GM21360 (cell line): Measurements from ENCODE around the gene SRR.
"Not testable (repeated sequence)": the region's sequence is repeated elsewhere in the genome, so short reads cannot be mapped to it uniquely, and the experiment has no call there.

Source experiments
- ATAC-seq: cut with Tn5 transposase; IDR thresholded peaks from one replicate; pipeline ENCODE4 v1.9.1; 2021; ENCODE audit warnings: mild to moderate bottlenecking, moderate library complexity; ENCODE audit not compliant: unreplicated experiment

The SRR gene, protein sequence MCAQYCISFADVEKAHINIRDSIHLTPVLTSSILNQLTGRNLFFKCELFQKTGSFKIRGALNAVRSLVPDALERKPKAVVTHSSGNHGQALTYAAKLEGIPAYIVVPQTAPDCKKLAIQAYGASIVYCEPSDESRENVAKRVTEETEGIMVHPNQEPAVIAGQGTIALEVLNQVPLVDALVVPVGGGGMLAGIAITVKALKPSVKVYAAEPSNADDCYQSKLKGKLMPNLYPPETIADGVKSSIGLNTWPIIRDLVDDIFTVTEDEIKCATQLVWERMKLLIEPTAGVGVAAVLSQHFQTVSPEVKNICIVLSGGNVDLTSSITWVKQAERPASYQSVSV

DNA sequence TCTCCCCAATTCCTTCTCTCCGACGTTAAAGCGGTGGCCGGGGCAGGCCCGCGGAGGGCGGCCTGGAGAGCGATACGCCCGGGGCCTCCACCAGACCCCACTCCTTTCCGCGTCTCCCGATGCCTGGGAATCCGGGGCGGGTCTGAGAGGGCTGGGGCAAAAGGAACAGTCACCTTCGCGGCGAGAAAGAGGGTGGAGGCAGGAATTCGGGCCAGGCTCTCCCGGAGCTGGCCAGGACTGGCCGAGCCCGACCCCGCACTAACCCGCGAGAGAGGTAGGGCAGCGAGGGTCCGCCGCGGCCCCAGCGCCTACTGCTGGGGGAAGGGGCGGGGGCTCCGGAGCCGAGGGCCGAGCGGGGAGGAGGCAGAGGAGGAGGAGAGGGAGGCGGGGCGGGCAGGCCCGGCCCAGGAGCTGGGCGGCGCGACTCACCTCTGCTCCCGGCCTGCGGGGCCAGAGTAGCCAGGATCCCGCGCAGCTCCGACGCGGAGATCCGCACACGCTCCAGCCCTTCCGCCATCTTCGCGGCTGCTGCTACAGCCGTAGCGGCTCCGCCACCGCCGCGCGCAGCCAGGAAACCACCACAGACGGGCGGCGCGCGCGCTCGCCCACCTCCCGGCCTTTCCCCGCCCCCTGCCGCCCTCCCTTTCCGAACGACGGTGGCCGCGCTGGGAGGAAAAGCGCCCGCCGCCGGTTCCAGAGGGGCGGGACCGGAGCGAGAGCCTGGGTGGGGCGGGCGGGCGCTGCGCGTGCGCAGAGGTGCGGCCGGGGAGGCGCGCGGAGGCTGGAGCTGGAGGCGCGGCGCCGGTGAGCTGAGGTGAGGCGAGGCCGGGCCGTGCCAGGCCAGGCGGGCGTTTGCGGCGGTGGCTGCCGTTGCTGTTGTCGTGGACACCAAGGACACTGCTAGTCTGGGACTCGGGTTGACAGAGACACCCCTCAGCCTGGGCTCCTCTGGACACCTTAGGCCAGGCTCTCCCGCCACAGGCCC is at the start of gene SRR, which contains the start of gene SMG6:
Gene SRR, plus strand, starts transcription at position 747 of the 985 bp plus-strand sequence. CDS start 11,611 bp downstream, outside the sequence.
Gene SMG6, minus strand, starts transcription at position 582 of the 985 bp plus-strand sequence. Its CDS starts 65 bp downstream, at position 517.
- peak; percentile 74 for ATAC-seq

DNA sequence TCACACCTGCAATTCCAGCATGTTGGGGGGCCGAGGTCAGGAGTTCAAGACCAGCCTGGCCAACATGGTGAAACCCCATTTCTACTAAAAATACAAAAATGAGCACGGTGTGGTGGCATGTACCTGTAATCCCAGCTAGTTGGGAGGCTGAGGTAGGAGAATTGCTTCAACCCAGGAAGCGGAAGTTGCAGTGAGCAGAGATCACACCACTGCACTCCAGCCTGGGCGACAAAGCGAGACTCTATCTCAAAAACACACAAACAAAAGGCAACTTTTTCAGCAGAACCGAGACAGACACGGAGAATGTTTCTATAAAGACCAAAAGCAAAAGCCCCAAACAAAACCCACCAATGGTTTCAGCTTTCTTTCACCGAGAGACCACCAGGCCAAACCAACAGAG is 44.9 kb upstream of the SRR start:
- ATAC-seq: not testable (repeated sequence)

DNA sequence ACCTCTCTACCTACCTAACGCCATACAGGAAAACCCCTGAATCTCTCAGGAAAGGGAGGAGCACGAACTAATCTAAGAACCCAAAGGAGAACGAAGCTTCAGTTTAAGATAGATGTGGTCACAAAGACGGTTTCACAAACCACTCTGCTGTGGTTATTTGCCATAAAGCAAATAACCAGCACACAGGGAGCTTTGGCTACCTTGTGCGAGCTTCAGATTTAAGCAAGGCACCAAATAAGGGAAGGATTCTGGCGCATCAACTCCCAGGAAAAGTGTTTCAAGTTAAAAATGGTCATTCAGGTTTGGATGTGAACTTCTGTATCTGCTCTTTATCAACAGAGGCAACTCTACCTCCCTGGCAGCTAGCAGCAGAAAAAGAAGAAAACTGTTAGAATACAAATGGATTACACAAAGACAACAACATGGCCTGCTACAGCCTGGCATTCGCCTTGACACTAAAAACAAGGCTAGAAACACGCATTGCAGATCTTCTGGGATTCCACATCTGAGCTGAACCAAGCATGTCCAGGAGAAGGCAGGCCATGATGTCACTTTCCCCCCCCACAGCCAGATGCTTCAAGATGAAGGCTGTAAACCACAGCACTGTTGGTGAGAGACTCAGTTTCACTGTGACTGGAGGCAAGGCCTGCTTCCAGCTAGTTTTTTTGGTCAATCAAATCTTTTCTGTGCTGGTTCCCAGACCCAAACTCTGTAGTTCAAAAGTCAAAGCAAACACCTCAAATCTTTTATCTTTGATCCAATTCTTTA is 43.8 kb upstream of the SRR start:
- no peak for ATAC-seq

DNA sequence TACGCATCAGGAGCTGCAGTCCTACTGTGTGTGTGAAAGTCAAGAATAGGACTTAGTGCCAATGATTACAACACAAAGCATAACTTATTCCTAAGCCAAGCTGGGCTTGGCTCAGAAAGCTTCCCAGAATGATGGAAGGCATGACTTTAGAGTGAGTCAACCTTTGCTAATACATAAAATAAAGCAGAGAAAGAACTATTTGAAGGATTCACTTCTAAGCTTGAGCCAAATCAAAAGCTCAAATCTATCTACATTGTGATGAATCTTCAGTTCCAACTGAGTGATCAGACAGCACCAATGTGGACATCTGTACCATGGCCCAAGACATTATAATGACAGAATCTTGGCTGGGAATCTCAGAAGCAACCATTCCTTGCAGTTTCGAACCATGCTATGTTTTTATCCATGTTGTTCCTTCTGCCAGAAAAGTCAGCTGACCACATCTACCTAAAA is 41.6 kb upstream of the SRR start:
- no peak for ATAC-seq

DNA sequence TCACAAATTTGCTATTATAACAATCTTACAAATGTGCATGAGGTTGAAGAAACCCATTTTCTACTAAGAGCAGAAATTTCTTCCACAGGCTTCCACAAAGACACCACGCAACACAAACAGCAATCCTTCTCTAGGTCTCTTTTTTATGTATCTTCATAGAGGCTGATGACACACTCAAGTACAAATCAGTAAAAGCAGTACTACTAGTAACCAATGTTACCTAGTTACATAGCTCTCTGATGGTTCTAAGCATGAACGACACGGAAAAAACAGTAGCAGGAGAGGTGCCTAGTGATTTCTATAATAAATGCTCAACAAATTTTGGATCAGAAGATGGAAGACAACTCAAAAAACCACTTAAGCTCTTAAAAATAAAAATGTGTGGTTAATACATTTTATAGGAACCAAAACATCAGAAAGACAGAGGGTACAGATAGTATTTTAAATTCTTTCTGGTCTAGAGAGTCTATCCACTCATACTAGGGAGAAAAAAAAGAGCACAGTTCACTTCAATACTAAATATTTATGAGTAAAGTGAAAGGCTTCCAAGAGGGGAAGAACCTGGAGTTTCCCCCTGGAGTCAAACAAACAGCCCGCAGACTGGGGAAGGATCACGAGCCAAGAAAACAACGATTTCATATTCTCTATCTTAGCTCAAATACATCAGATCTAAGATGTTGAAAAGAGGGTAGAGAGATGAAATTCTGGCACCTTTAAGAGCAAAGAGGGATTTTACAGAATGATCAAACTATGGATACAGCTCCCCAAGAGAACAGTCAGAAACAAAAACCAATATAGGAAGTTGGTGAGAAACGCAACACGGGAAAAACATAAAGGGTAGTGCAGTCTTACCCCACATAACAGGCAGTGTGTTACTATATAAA is 40.3 kb upstream of the SRR start:
- ATAC-seq: no peak

DNA sequence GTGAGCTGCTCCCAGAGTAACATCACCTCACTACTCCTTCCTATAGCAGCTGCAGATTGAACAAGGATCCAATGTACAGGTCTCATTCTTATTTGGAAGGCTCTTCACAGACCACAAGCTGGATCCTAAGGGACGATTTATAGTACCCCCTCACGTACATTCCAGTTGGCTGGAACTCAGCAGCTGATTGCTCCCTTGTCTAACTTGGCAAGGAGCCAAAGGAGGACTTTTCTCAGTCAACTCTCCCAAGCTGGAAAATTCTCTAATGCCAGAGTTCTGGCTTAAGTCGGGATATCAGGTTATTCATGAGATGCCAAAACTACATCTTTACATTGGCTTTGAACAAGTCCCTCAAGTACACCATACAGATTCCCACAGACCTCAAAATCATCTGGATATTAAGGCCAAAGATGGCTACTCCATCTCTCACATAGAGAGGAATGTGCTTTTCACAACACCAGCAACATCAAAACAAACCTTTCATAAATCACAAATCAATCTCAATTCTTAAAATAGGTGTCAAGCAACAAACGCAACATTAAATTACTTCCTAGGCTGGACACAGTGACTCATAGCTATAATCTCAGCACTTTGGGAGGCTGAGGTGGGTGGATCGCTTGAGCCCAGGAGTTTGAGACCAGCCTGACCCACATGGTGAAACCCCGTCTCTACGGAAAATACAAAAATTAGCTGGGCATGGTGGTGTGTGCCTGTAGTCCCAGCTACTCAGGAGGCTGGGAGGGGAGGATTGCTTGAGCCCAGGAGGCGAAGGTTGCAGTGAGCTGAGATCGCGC is 39.5 kb upstream of the SRR start:
- ATAC-seq: no peak

DNA sequence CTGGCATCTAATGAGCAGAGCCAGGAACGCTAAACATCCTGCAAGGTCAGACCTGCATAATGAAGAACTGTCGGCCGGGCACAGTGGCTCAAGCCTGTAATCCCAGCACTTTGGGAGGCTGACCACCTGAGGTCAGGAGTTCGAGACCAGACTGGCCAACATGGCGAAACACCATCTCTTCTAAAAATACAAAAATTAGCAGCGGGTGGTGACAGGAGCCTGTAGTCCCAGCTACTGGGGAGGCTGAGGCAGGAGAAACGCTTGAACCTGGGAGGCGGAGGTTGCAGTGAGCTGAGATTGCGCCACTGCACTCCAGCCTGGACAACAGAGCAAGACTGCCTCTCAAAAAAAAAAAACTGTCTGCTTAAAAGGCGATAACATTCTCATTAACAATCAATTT is 38.6 kb upstream of the SRR start:
- ATAC-seq: not testable (repeated sequence)

DNA sequence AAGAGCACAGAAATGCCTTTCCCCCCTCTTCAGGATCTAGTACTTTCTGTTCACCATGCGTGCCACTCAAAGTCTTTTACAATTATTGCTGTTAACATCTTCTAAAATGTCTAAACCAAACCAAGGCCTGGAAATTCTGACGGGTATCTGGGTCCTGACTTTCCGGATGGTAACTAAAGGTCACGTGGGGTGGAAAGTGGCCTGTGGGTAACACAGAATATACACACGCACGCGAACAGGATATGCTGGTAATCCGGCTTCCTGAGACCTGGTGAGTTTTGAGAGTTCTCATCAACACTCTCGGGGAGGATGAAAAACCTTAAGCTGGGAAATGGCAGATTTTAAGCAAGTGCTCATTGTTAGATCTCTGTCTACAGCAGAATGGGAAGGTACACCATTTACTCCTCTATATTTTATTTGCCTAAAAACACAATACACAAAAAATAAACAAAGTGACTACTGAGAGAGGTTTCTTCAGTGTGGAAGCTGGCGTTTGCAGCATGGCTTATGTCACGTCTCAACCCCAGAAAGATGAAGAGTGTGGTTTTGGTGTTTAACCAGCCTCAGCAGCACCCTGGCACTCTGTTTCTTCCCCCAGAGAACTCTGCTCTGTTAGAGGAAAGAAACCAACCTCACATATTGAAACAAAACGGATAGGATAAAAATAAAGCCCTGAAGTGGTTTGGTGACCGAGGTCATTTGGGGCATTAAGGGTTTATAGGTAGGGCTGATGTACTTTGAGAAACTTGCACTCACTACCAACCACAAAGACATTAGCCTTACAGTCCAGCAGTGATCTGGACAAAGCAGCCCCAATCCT is 37.5 kb upstream of the SRR start:
- ATAC-seq: no peak

DNA sequence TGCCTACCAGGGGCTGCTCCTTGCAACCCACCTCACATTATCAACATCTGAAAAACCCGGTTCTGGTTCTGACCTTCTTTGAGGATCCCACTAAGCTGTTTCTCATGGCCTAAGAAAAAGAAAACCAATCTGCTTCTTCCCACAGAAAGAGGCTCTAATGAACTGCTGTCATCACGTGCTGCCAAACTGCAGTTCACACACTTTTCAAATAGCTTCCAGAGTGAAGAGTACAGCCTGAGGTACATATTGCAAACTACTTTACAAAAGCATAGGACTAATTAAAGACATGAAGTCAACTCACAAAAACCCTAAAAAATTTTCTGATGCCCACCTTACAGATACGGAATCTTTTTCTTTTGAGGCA is 36.9 kb upstream of the SRR start:
- no peak for ATAC-seq

DNA sequence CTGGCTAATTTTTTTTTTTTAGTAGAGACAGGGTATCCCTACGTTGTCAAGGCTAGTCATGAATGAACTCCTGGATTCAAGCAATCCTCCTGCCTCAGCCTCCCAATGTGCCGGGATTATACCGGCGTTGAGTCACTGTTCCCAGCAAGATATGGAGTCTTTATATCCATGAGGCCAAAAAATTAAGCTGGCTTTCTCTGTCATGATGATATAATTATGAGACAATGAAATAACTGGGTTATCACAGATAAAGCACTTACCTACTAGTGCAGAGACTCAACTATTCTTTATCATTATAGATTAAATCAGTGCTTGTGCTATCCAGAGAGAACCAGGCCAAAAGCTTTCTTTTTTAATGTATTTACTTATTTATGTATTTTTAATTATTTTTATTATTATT is 36.4 kb upstream of the SRR start:
- ATAC-seq: no peak

DNA sequence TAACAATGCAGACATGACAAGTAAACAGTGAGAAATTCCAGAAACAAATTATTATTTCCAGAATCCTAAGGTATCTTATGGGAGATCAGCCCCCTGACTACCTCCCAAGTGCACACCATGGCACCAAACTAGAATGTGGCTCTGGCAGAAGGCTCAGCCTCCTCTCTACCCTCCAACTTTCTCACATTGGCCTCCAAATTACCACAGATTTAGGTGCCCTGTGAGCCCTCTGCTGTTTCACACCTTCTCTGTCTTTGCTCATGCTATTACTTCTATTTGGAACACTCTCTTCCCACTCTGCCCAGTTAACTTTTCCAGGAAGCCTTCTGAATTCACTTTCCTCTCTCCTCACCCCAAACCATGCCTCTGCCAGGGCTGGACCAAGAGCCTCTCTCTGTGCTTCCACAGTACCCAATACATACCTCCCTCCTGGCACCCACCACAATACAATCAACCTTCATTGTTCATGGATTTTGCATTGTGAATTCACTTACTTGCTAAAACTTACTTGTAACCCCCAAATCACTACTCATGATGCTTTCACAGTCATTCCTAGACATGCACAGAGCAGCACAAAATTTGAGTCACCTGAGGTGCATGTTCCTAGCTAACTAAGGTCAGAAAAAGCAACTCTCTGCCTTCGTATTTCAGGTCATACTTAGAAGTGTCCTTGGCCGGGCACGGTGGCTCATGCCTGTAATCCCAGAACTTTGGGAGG is 31.6 kb upstream of the SRR start:
- no peak for ATAC-seq

DNA sequence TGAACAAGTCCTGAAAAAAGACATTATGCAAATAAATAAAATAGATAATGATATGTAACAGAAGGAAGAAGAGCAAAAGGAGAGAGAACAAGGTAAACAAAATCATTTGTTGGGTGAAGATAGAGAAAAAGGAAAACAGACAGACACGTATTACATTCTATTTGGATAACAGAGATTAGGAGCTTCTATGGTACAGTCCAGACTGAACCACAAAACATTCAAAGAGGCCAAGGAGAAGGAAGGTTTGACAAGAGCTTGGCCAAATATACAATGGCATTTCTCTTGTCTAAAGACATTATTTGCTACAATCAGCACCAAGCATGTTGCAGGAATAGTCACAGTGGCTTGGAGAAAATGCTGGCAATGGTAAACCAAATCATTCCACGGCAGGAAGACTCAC is 29.3 kb upstream of the SRR start:
- no peak for ATAC-seq

DNA sequence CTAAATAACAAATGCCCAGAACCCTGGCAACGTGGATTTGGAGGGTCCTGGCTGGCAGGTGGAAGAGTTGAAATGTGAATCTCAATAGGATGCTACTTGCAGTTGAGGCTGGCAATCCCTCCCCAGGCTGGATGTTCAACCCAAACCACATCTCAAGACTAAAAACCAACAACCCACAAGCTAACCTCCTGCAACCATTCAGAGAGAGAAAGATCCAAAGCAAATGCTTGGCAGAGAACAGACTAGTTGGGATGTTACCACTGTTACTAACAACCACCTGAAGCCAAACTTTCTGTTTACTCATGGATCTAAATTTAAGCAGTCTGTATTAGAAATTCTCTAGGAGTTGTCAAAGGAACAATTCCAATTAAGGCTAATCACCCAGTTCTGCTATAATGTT is 28.0 kb upstream of the SRR start:
- ATAC-seq: no peak

DNA sequence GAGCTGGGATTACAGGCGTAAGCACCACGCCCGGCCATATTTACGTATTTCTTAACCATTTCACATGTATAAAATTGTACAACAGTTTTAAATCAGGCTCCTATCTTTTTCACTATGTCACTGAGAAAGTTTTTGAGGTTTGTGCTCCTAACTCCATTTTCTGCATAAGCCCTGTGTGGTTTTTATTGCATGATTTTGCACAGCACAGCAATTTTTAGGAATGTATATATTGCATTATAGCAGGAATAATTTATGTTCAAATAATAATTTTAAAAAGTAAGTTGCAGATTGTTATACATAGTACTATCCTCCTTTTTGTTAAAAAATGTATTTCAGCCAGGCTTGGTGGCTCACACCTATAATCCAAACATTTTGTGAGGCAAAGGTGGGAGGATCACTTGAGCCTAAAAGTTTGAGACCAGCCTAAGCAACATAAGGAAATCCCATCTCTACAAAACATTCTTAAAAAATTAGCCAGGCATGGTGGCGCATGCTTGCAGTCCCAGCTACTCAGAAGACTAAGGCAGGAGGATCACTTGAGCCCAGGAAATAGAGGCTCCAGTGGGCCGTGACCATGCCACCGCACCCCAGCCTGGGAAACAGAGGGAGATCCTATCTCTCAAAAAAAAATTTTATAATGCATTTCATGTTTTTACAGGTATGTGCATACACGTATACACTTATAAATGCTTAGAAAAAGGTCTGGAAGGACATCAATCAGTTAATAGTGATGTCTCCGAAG is 26.1 kb upstream of the SRR start:
- no peak for ATAC-seq

DNA sequence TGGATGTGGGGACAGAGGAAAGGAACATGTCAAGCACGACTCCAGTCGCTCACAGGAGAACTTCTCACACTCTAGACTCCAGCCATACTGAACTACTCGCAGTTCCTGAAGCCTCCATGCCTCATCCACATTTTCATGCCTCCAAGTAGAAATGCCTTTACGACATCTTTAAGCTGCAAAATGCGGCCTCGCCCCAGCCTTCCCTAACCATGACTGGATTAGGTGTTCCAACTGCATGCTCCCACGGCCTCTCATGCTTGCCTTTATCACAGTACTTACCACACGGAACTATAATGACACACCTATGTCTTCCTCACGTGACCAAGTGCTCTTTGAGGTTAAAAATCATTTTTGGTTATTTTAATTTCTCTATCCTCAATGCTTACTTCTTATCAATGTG is 24.0 kb upstream of the SRR start:
- no peak for ATAC-seq

DNA sequence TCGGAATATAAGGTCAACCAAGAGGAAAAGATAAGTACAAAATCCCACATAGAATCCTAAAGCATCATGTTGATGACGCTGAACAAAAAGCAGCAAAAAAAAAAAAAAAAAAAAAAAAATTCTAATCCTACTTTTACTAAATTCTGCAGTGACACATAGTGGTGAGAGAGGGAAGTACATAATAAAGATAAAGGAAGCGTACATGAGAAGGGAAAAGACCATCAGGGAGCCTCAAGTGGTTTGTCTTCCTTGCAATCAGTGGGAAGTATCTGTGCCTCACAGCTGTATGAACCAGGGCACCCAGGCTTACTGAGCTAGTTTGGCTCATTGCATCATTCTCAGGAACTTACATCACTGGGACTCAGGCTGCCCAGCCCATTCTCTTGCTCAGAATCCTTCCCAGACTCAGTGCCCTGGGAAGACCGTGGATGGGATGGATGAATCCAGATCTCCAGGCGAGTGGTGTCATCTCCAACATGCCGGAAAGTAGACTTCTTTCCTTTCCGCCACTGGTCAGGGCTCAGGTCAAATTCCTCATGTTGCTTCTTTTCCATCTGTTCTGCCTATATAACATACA is 21.4 kb upstream of the SRR start:
- no peak for ATAC-seq

DNA sequence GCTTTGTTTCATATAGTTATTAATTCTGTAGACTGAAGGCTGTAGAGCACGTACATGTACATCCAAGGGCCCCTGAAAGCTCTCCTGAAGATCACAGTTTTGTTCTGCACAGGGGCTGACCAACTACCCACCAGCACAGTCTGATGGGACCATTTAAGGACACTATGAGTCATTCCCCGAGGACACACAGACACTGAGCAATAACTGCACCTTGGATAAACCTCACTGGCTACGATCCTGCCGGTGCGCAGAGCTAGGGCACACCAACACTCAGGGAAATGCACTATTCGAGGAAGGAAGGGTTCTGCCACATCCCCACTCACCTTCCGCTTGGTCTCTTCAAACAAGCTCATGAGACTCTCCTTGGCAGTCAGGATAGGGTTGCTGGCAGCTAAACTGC is 20.4 kb upstream of the SRR start:
- no peak for ATAC-seq
